H7 (cell line): ENCODE results near the gene SERTAD1. TPM values are rescaled to one million over a fixed set of nuclear protein-coding genes. Genes with fewer than 3 reads are reported as not detected.
A peak's percentile ranks its signal among the peaks of the same experiment; 100 is the strongest.
"Not testable (repeated sequence)": the region's sequence is repeated elsewhere in the genome, so short reads cannot be mapped to it uniquely, and the experiment has no call there.

Source experiments
- DNase-seq: peaks from one replicate; pipeline ENCODE4 v3.0.0; 2012
- H3K27me3 ChIP-seq: 2 replicates; pipeline ENCODE4 v1.6.0; 2011; ENCODE audit warnings: mild to moderate bottlenecking, low read length; ENCODE audit not compliant: control insufficient read depth, insufficient read depth
- H3K36me3 ChIP-seq: replicated peaks from 2 replicates; pipeline ENCODE4 v1.5.1; 2011; ENCODE audit warnings: low read length; ENCODE audit not compliant: control insufficient read depth, insufficient read depth
- H3K4me3 ChIP-seq: 2 replicates; pipeline ENCODE4 v1.5.1; 2011; ENCODE audit warnings: low read depth, mild to moderate bottlenecking, control low read depth, low read length, moderate library complexity; ENCODE audit not compliant: insufficient read depth
- total RNA-seq: library from RNA; depleted of rRNA; stranded (reverse); fragments of >200 nt; shearing (Covaris generic); gene quantifications from 2 replicates; pipeline ENCODE4 v1.2.3, GENCODE V29; 2014

Gene SERTAD1
- total RNA-seq, 1 experiment from 2014 or later, result 4.4 TPM

GRCh38 chr19:40410030-40410389 lies 15.8 kb downstream of the SERTAD1 start:
- peak; percentile 85 for DNase-seq

GRCh38 chr19:40408598-40408925 lies 17.2 kb downstream of the SERTAD1 start:
- not testable (repeated sequence) for H3K4me3 ChIP-seq, H3K36me3 ChIP-seq, H3K27me3 ChIP-seq, DNase-seq

More at GRCh38 chr19:40410030-40410389, 15.8 kb downstream of the SERTAD1 start:
- H3K36me3 ChIP-seq, result no peaks in the 10 kb centered on the region
- no peak overlapping the region for H3K4me3 ChIP-seq
- no peaks in the 10 kb centered on the region for H3K27me3 ChIP-seq

GRCh38 chr19:40407714-40408597 lies 17.8 kb downstream of the SERTAD1 start:
- DNase-seq, result peak; percentile 52
- Histone ChIP-seq H3K4me3 (no peak overlapping the region), H3K36me3 (no peaks in the 10 kb centered on the region), H3K27me3 (no peaks in the 10 kb centered on the region)

- H3K4me3 ChIP-seq, result peak overlapping the region; percentile 60
Observed at GRCh38 chr19:40403262-40403984, 22.4 kb downstream of the SERTAD1 start.

GRCh38 chr19:40400559-40400958 lies 25.2 kb downstream of the SERTAD1 start:
- H3K36me3 ChIP-seq, result no peaks in the 10 kb centered on the region
- no peak for DNase-seq
- H3K4me3 ChIP-seq, result no peak overlapping the region
- peaks cover 10% of the 10 kb centered on the region for H3K27me3 ChIP-seq

More at GRCh38 chr19:40403262-40403984, 22.4 kb downstream of the SERTAD1 start:
- Histone ChIP-seq H3K36me3 (no peaks in the 10 kb centered on the region), H3K27me3 (peaks cover 2% of the 10 kb centered on the region; the same call in 1 of the 2 replicates)
- peak; percentile 99 for DNase-seq

- H3K4me3 ChIP-seq, result peak overlapping the region; percentile 28
- no peaks in the 10 kb centered on the region for H3K36me3 ChIP-seq
- peak; percentile 98 for DNase-seq
- H3K27me3 ChIP-seq, result peaks cover 10% of the 10 kb centered on the region
Observed at GRCh38 chr19:40398417-40399131, 27.2 kb downstream of the SERTAD1 start.

- DNase-seq, result peak; percentile 62
- Histone ChIP-seq H3K27me3 (peaks cover 10% of the 10 kb centered on the region), H3K4me3 (no peak overlapping the region), H3K36me3 (no peaks in the 10 kb centered on the region)
Observed at GRCh38 chr19:40397568-40397906, 28.3 kb downstream of the SERTAD1 start.

GRCh38 chr19:40396886-40397567 lies 28.8 kb downstream of the SERTAD1 start:
- H3K4me3 ChIP-seq, result no peak overlapping the region
- DNase-seq, result peak; percentile 43
- H3K27me3 ChIP-seq, result peaks cover 10% of the 10 kb centered on the region
- H3K36me3 ChIP-seq, result no peaks in the 10 kb centered on the region

- Histone ChIP-seq H3K27me3 (peaks cover 10% of the 10 kb centered on the region), H3K4me3 (no peak overlapping the region), H3K36me3 (no peaks in the 10 kb centered on the region)
- DNase-seq, result no peak
Observed at GRCh38 chr19:40395956-40396355, 29.8 kb downstream of the SERTAD1 start.

- Histone ChIP-seq H3K27me3 (peaks cover 10% of the 10 kb centered on the region), H3K36me3 (no peaks in the 10 kb centered on the region), H3K4me3 (no peak overlapping the region)
- peak; percentile 48 for DNase-seq
Observed at GRCh38 chr19:40394816-40395210, 31.0 kb downstream of the SERTAD1 start.

- Histone ChIP-seq H3K36me3 (no peaks in the 10 kb centered on the region), H3K4me3 (no peak overlapping the region), H3K27me3 (peaks cover 10% of the 10 kb centered on the region)
- peak; percentile 61 for DNase-seq
Observed at GRCh38 chr19:40393894-40394815, 31.6 kb downstream of the SERTAD1 start.

- H3K36me3 ChIP-seq, result no peaks in the 10 kb centered on the region
- H3K27me3 ChIP-seq, result peaks cover 4% of the 10 kb centered on the region
- DNase-seq, result peak; percentile 72
- H3K4me3 ChIP-seq, result no peak overlapping the region
Observed at GRCh38 chr19:40392894-40393517, 32.8 kb downstream of the SERTAD1 start.

- Histone ChIP-seq H3K36me3 (no peaks in the 10 kb centered on the region), H3K27me3 (no peaks in the 10 kb centered on the region), H3K4me3 (no peak overlapping the region)
- no peak for DNase-seq
Observed at GRCh38 chr19:40392123-40392522, 33.7 kb downstream of the SERTAD1 start.
